GM23338 (cell line): ENCODE data around the gene FAM185A.
"Not testable (repeated sequence)": the region's sequence is repeated elsewhere in the genome, so short reads cannot be mapped to it uniquely, and the experiment has no call there.

Source experiments
- CREB1 ChIP-seq: fragments of 250-450 bp; sonication (Bioruptor Pico); IDR thresholded peaks from 2 replicates; pipeline ENCODE4 v1.5.0; 2020; ENCODE audit warnings: low read depth, mild to moderate bottlenecking, moderate library complexity
- EZH2 ChIP-seq: fragments of 200-600 bp; sonication (generic); IDR thresholded peaks from one replicate; pipeline ENCODE4 v1.8.0; 2017; ENCODE audit warnings: antibody characterized with exemption, mild to moderate bottlenecking, low read depth; ENCODE audit not compliant: unreplicated experiment
- EZH2phosphoT487 ChIP-seq: fragments of 200-600 bp; sonication (generic); IDR thresholded peaks from one replicate; pipeline ENCODE4 v1.8.1; 2018; ENCODE audit warnings: antibody characterized with exemption; ENCODE audit not compliant: unreplicated experiment
- JUNB ChIP-seq: IDR thresholded peaks from one replicate; pipeline ENCODE4 v1.6.1; 2016; ENCODE audit warnings: antibody characterized with exemption; ENCODE audit not compliant: unreplicated experiment
- POLR2AphosphoS5 ChIP-seq: IDR thresholded peaks from 2 replicates; pipeline ENCODE4 v1.6.1; 2016; ENCODE audit warnings: antibody characterized with exemption, low read depth
- STAT1 ChIP-seq: IDR thresholded peaks from one replicate; pipeline ENCODE4 v1.6.1; 2016; ENCODE audit warnings: antibody characterized with exemption; ENCODE audit not compliant: unreplicated experiment
- ZNF114 ChIP-seq: fragments of 250-450 bp; sonication (Bioruptor Pico); IDR thresholded peaks from 2 replicates; pipeline ENCODE4 v1.5.0; 2020; ENCODE audit warnings: mild to moderate bottlenecking, moderate library complexity
- TF ChIP-seq, protein P1 (sequence below), 2 experiments: fragments of 200-600 bp in 1 of 2; sonication (generic) in 1 of 2; conservative IDR thresholded peaks; 2 replicates each; pipeline versions ENCODE4 v1.5.1 to v1.6.1; 2016 to 2017; ENCODE audit warnings: antibody characterized with exemption in 2 of 2, low read depth in 2 of 2, mild to moderate bottlenecking in 2 of 2, moderate library complexity in 1 of 2
- TF ChIP-seq, protein P2 (sequence below): IDR thresholded peaks from one replicate; pipeline ENCODE4 v1.6.1; 2018; ENCODE audit warnings: antibody characterized with exemption; ENCODE audit not compliant: unreplicated experiment

DNA sequence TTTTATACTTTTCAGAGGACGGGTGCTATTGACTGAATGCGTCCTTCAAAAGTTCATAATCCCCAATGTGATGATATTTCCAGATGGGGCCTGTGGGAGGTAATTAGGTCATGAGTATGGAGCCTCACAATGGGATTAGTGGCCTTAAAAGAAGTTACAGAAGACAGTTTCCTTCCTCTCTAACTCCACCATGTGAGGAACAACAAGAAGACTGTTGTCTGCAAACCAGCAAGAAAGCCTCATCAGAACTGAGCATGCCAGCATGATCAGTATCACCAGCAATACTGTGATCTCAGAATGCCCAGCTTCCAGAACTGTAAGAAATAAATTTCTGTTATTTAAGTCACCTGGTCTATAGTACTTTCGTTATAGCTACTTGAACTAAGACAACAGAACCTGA lies 18.4 kb upstream of the FAM185A start:
- TF ChIP-seq, protein P1, sequence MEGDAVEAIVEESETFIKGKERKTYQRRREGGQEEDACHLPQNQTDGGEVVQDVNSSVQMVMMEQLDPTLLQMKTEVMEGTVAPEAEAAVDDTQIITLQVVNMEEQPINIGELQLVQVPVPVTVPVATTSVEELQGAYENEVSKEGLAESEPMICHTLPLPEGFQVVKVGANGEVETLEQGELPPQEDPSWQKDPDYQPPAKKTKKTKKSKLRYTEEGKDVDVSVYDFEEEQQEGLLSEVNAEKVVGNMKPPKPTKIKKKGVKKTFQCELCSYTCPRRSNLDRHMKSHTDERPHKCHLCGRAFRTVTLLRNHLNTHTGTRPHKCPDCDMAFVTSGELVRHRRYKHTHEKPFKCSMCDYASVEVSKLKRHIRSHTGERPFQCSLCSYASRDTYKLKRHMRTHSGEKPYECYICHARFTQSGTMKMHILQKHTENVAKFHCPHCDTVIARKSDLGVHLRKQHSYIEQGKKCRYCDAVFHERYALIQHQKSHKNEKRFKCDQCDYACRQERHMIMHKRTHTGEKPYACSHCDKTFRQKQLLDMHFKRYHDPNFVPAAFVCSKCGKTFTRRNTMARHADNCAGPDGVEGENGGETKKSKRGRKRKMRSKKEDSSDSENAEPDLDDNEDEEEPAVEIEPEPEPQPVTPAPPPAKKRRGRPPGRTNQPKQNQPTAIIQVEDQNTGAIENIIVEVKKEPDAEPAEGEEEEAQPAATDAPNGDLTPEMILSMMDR (conservative IDR thresholded peaks at IDR 0.05; ENCODE audit: low read depth in 2 of 2): not testable (repeated sequence)
- not testable (repeated sequence) for TF ChIP-seq STAT1; EZH2phosphoT487; POLR2AphosphoS5; JUNB; EZH2; ZNF114 (CRISPR knock-in tag); CREB1
- TF ChIP-seq, protein P2, sequence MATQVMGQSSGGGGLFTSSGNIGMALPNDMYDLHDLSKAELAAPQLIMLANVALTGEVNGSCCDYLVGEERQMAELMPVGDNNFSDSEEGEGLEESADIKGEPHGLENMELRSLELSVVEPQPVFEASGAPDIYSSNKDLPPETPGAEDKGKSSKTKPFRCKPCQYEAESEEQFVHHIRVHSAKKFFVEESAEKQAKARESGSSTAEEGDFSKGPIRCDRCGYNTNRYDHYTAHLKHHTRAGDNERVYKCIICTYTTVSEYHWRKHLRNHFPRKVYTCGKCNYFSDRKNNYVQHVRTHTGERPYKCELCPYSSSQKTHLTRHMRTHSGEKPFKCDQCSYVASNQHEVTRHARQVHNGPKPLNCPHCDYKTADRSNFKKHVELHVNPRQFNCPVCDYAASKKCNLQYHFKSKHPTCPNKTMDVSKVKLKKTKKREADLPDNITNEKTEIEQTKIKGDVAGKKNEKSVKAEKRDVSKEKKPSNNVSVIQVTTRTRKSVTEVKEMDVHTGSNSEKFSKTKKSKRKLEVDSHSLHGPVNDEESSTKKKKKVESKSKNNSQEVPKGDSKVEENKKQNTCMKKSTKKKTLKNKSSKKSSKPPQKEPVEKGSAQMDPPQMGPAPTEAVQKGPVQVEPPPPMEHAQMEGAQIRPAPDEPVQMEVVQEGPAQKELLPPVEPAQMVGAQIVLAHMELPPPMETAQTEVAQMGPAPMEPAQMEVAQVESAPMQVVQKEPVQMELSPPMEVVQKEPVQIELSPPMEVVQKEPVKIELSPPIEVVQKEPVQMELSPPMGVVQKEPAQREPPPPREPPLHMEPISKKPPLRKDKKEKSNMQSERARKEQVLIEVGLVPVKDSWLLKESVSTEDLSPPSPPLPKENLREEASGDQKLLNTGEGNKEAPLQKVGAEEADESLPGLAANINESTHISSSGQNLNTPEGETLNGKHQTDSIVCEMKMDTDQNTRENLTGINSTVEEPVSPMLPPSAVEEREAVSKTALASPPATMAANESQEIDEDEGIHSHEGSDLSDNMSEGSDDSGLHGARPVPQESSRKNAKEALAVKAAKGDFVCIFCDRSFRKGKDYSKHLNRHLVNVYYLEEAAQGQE: not testable (repeated sequence)
